KMS-11 (cell line): ENCODE measurements around the gene PSMD5.
A peak's percentile ranks its signal among the peaks of the same experiment; 100 is the strongest.

Experiments
- H2AFZ ChIP-seq: fragments of 200-600 bp; sonication (generic); 2 replicates; pipeline ENCODE4 v1.6.1; 2016; ENCODE audit warnings: antibody characterized with exemption, mixed run types, low read depth
- H3K27ac ChIP-seq: fragments of 200-600 bp; sonication (generic); 2 replicates; pipeline ENCODE4 v1.6.1; 2016; ENCODE audit warnings: mild to moderate bottlenecking, mixed run types
- H3K27me3 ChIP-seq: fragments of 200-600 bp; sonication (generic); 2 replicates; pipeline ENCODE4 v1.6.1; 2017; ENCODE audit warnings: mild to moderate bottlenecking, low read depth, mixed run types, moderate library complexity; ENCODE audit not compliant: insufficient read depth
- H3K36me3 ChIP-seq: fragments of 200-600 bp; sonication (generic); 2 replicates; pipeline ENCODE4 v1.6.1; 2017; ENCODE audit warnings: mild to moderate bottlenecking, mixed run types; ENCODE audit not compliant: insufficient read depth
- H3K4me1 ChIP-seq: fragments of 200-600 bp; sonication (generic); 2 replicates; pipeline ENCODE4 v1.6.1; 2016; ENCODE audit warnings: mild to moderate bottlenecking, low read depth, mixed run types; ENCODE audit not compliant: poor library complexity, severe bottlenecking
- H3K4me2 ChIP-seq: fragments of 200-600 bp; sonication (generic); 2 replicates; pipeline ENCODE4 v1.7.0; 2016; ENCODE audit warnings: mild to moderate bottlenecking, mixed run types
- H3K4me3 ChIP-seq: fragments of 200-600 bp; sonication (generic); IDR thresholded peaks from 2 replicates; pipeline ENCODE4 v1.6.1; 2017; ENCODE audit warnings: low read depth, low read length, mixed read lengths; ENCODE audit not compliant: insufficient read depth
- H3K79me2 ChIP-seq: fragments of 200-600 bp; sonication (generic); 2 replicates; pipeline ENCODE4 v1.6.1; 2016; ENCODE audit warnings: low read depth, mixed run types; ENCODE audit not compliant: insufficient read depth
- H3K9ac ChIP-seq: fragments of 200-600 bp; sonication (generic); 2 replicates; pipeline ENCODE4 v1.6.1; 2016; ENCODE audit warnings: mild to moderate bottlenecking, mixed run types
- H4K20me1 ChIP-seq: fragments of 200-600 bp; sonication (generic); 2 replicates; pipeline ENCODE4 v1.6.1; 2016; ENCODE audit warnings: mild to moderate bottlenecking, mixed run types; ENCODE audit not compliant: insufficient read depth
- CTCF ChIP-seq: fragments of 200-600 bp; sonication (generic); conservative IDR thresholded peaks from 2 replicates; pipeline ENCODE4 v1.6.1; 2017; ENCODE audit warnings: low read depth, mild to moderate bottlenecking, antibody characterized with exemption, low read length, moderate library complexity, mixed read lengths

The PSMD5 gene

GRCh38 chr9:120875954-120876841 lies 33.5 kb upstream of the PSMD5 start:
- H3K4me3 ChIP-seq, result no peak overlapping the region
- TF ChIP-seq CTCF, result no peak
- H3K4me1 ChIP-seq, result peaks cover 74% of the 10 kb centered on the region
- no peaks in the 10 kb centered on the region for H4K20me1 ChIP-seq
- peaks cover 26% of the 10 kb centered on the region; the same call in 1 of the 2 replicates for H3K79me2 ChIP-seq
- H3K9ac ChIP-seq, result peak overlapping the region; percentile 97
- H3K4me2 ChIP-seq, result peak overlapping the region; percentile 52
- H2AFZ ChIP-seq, result peak overlapping the region; percentile 41; the same call in 1 of the 2 replicates
- no peaks in the 10 kb centered on the region for H3K36me3 ChIP-seq
- H3K27me3 ChIP-seq, result no peaks in the 10 kb centered on the region
- H3K27ac ChIP-seq, result peak overlapping the region; percentile 96

GRCh38 chr9:120875643-120875953 lies 32.9 kb upstream of the PSMD5 start:
- TF ChIP-seq CTCF, result no peak
- Histone ChIP-seq H3K4me3 (no peak overlapping the region), H3K36me3 (no peaks in the 10 kb centered on the region), H3K27ac (peak overlapping the region; percentile 96), H3K4me1 (peaks cover 78% of the 10 kb centered on the region), H3K4me2 (peak overlapping the region; percentile 52), H2AFZ (0 out of 2 replicates have a peak overlapping the region, but pooled peaks have one; percentile 41), H3K9ac (peak overlapping the region; percentile 97; the same call in 1 of the 2 replicates), H3K79me2 (peaks cover 26% of the 10 kb centered on the region; the same call in 1 of the 2 replicates), H4K20me1 (no peaks in the 10 kb centered on the region), H3K27me3 (no peaks in the 10 kb centered on the region)

GRCh38 chr9:120875195-120875565 lies 32.5 kb upstream of the PSMD5 start:
- peaks cover 26% of the 10 kb centered on the region; the same call in 1 of the 2 replicates for H3K79me2 ChIP-seq
- H3K36me3 ChIP-seq, result no peaks in the 10 kb centered on the region
- peak overlapping the region; percentile 97; the same call in 1 of the 2 replicates for H3K9ac ChIP-seq
- peaks cover 78% of the 10 kb centered on the region for H3K4me1 ChIP-seq
- no peak for TF ChIP-seq CTCF
- H2AFZ ChIP-seq, result no peak overlapping the region
- H4K20me1 ChIP-seq, result no peaks in the 10 kb centered on the region
- H3K4me2 ChIP-seq, result peak overlapping the region; percentile 52; the same call in 1 of the 2 replicates
- no peaks in the 10 kb centered on the region for H3K27me3 ChIP-seq
- H3K4me3 ChIP-seq, result no peak overlapping the region
- H3K27ac ChIP-seq, result peak overlapping the region; percentile 96

- Histone ChIP-seq H3K4me3 (no peak overlapping the region), H3K36me3 (no peaks in the 10 kb centered on the region), H3K9ac (no peak overlapping the region), H4K20me1 (no peaks in the 10 kb centered on the region), H2AFZ (no peak overlapping the region), H3K79me2 (peaks cover 26% of the 10 kb centered on the region; the same call in 1 of the 2 replicates), H3K4me1 (peaks cover 78% of the 10 kb centered on the region), H3K27ac (peak overlapping the region; percentile 96), H3K27me3 (no peaks in the 10 kb centered on the region), H3K4me2 (peak overlapping the region; percentile 52)
- no peak for TF ChIP-seq CTCF
Observed at GRCh38 chr9:120874226-120875194, 31.8 kb upstream of the PSMD5 start.
